Mucosa of descending colon (tissue), 3 donors: ENCODE results near the gene DDX19B. TPM values are rescaled to one million over a fixed set of nuclear protein-coding genes. Genes with fewer than 3 reads are reported as not detected.

Experiments
- ATAC-seq: fragments of 200-7000 bp; cut with Tn5 transposase; one replicate; pipeline ENCODE4 v1.9.1; 2020; ENCODE audit warnings: mild to moderate bottlenecking, moderate library complexity
- DNase-seq, 3 donors: peaks; one replicate each; pipeline ENCODE4 v3.0.0-alpha.2; 2020
- H3K36me3 ChIP-seq: fragments of 200-600 bp; one replicate; pipeline ENCODE4 v1.8.0; 2021; ENCODE audit warnings: low read depth, mild to moderate bottlenecking
- H3K4me1 ChIP-seq: fragments of 200-600 bp; one replicate; pipeline ENCODE4 v1.8.0; 2021; ENCODE audit warnings: low read depth, mild to moderate bottlenecking
- H3K4me3 ChIP-seq: fragments of 200-600 bp; one replicate; pipeline ENCODE4 v1.8.0; 2021; ENCODE audit warnings: mild to moderate bottlenecking
- H3K9me3 ChIP-seq: fragments of 200-600 bp; one replicate; pipeline ENCODE4 v1.8.0; 2021; ENCODE audit warnings: mild to moderate bottlenecking
- intact Hi-C, 2 donors: fragments of 100-400 bp; cut with DNase I in 1 of 2; cut with micrococcal nuclease in 1 of 2; formaldehyde crosslinking; loops; one replicate each; pipeline versions ENCODE4 v1.11.0 to v1.11.1; 2022; cut with DNase I, micrococcal nuclease
- total RNA-seq, 3 donors: library from RNA; stranded (reverse); fragmentation: NEBNext Ultra II Directional in 2 of 3; extraction: Animal tissue kit (Norgen Biotek cat#: 25700) in 2 of 3; gene quantifications; one replicate each; pipeline versions ENCODE4 v1.2.1 to v1.2.4, GENCODE V29; 2021 to 2023
- TF ChIP-seq, protein P1 (sequence below): fragments of 200-600 bp; IDR thresholded peaks from one replicate; pipeline ENCODE4 v1.8.0; 2022; ENCODE audit warnings: antibody characterized with exemption, mild to moderate bottlenecking
- donor health status: DM: no; HTN: no; CAD: no; lungs with moderate emphysema.
- donor health status: DM: no; HTN: no; CAD: no.
- donor health status: DM: no; HTN: yes; CAD: no.

DDX19B gene
- total RNA-seq, 3 donors from 2014 or later, result 22.5 to 34.7 (median 28.7) TPM

DNA sequence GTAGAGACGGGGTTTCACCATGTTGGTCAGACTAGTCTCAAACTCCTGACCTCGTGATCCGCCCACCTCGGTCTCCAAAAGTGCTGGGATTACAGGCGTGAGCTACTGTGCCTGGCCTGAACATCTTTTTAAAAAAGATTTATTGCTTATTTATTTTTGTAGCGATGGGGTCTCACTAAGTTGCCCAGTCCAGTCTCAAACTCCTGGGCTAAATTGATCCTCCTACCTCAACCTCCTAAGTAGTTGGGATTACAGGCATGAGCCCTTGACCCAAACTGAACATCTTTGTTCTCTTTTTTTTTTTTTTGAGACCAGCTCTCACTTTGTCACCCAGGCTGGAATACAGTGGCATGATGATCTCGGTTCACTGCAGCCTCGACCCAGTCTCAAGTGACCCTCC lies 75.2 kb downstream of the DDX19B start:
- H3K36me3 ChIP-seq, result peaks cover 3% of the 10 kb centered on the region
- TF ChIP-seq, protein P1, sequence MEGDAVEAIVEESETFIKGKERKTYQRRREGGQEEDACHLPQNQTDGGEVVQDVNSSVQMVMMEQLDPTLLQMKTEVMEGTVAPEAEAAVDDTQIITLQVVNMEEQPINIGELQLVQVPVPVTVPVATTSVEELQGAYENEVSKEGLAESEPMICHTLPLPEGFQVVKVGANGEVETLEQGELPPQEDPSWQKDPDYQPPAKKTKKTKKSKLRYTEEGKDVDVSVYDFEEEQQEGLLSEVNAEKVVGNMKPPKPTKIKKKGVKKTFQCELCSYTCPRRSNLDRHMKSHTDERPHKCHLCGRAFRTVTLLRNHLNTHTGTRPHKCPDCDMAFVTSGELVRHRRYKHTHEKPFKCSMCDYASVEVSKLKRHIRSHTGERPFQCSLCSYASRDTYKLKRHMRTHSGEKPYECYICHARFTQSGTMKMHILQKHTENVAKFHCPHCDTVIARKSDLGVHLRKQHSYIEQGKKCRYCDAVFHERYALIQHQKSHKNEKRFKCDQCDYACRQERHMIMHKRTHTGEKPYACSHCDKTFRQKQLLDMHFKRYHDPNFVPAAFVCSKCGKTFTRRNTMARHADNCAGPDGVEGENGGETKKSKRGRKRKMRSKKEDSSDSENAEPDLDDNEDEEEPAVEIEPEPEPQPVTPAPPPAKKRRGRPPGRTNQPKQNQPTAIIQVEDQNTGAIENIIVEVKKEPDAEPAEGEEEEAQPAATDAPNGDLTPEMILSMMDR, result no peak
- no peaks in the 10 kb centered on the region for H3K9me3 ChIP-seq
- no peak for DNase-seq
- no peaks in the 10 kb centered on the region for H3K4me1 ChIP-seq
- no peak overlapping the region for H3K4me3 ChIP-seq
- intact Hi-C loops, result no loop called here
- ATAC-seq, result no peak

DNA sequence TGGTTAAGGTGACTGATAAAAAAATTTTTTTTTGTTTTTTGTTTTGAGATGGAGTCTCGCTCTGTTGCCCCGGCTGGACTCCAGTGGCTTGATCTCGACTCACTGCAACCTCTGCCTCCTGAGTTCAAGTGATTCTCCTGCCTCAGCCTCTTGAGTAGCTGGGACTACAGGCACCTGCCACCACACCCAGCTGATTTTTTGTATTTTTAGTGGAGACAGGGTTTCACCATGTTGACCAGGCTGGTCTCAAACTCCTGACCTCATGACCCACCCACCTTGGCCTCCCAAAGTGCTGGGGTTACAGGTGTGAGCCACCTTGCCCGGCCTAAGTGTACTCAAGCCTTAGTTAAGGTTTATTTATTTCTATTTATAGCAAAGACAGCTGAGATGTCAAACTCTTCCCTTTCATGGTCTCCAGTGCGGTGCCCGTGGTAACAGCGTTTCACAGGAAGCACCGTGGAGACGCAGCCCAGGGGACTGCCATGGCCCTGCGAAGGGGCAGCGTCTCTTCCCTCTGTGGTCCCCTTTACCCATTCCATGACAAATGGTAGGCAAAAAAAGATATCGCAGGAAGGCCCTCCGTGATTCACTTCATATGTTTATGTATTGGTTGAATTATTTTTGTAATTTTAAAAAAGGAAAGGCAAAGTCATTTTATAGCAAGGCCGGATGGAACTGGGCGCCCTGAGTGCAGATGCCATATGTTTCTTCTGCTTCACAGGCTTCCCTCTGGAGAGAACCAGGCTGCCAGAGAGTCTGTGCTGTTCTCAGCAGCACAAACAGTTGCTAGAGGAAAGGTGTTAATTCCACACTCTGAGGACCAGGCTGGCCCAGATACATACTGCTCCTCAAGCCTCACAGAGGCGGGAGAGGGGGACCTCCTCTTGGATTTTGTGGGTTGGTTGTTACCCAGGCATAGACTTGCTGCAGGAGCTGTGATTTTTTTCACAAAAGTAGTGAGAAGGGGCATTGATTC lies 76.9 kb downstream of the DDX19B start:
- Histone ChIP-seq H3K4me3 (no peak overlapping the region), H3K36me3 (peaks cover under 1% of the 10 kb centered on the region), H3K9me3 (no peaks in the 10 kb centered on the region), H3K4me1 (peaks cover 9% of the 10 kb centered on the region)
- ATAC-seq (no peak), DNase-seq (no peak)
- TF ChIP-seq, protein P1, result no peak
- intact Hi-C loops, result no loop called here

DNA sequence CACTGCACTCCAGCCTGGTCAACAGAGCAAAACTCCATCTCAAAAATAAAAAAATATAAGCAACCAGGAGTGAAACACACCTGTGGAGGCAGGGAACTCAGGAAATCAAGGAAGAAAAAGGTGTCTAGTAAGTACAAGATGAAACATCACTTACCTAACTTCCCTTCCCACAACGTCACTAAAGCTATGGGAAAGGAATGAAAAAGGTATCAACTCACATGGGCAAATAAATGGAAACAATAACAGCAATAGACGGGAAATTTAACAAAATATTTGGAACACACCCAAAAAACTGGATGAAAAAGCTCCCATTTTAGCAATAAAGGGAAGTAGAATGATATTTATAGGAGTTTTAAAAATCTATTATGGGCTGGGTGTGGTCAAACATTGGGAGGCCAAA lies 78.8 kb downstream of the DDX19B start:
- intact Hi-C loops, result no loop called here
- Histone ChIP-seq H3K4me1 (peaks cover 15% of the 10 kb centered on the region), H3K9me3 (no peaks in the 10 kb centered on the region), H3K4me3 (no peak overlapping the region), H3K36me3 (no peaks in the 10 kb centered on the region)
- no peak for DNase-seq
- ATAC-seq, result no peak
- TF ChIP-seq, protein P1, result no peak

DNA sequence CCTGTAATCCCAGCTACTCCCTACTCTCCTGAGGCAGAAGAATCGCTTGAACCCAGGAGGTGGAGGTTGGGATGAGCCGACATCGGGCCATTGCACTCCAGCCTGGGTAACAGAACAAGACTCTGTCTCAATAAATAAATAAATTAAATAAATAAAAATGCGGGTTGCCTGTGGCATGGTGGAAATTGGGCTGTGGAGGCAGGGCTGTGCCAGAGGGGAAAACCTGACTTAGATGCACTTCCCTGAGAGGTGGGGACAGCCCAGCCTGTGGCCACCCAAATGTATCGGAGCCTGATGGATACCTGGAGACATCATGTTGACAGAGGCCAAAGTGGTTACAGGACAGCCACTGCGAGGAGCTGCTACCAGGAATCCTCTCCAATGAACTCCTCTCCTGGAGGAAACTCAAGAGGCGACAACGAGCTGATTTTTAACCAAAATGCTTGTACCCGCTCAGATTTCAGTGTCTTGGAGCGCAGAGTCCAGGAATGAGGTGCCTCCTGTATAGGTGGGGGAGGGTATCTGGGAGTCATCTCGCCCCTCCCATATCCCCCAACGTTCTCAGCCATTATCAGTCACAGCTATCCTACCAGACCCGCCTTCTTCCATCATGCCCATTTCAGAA lies 80.0 kb downstream of the DDX19B start:
- ATAC-seq (no peak), DNase-seq (no peak)
- Histone ChIP-seq H3K4me3 (no peak overlapping the region), H3K36me3 (no peaks in the 10 kb centered on the region), H3K9me3 (no peaks in the 10 kb centered on the region), H3K4me1 (peaks cover 15% of the 10 kb centered on the region)
- TF ChIP-seq, protein P1, result no peak
- intact Hi-C loops, result no loop called here

DNA sequence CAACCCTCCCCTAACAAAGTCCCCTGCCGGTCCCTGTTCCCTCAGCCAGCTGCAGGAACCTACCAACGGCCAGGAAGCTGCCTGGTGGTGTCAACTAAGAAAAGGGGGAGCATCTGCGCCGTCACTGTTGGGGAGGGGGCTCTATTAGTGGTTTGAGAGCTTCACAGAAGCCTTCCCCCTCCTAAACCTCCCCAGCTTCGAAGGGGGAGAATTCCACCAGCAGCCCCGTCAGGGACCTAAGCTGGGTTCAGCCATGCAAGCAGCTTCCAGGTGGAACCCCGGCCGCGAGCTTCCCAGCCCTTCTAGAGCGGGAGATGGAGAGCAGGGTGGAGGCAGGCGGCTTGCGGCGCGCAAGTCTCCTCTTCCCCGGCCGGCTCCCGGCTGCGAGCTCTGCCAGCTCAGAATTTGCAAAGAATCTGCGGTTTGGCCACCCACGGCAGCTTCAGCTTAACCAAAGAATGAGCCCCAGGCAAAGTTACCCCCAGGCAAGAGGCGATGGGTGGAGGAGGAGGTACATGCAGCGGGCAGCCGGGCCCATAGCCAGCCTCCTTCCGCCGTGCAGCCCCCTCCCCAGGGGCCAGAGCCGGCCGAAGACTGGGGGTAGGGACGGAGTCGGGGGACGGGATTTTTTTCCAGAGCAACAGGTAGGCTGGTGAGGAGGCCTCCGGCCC lies 81.4 kb downstream of the DDX19B start:
- ATAC-seq, result peak; percentile 37
- intact Hi-C loops, result no loop called here
- peak overlapping the region; percentile 57 for H3K4me3 ChIP-seq
- TF ChIP-seq, protein P1, result no peak
- peaks cover 15% of the 10 kb centered on the region for H3K4me1 ChIP-seq
- DNase-seq, result peak; percentile 50 to 73 (median 68)
- no peaks in the 10 kb centered on the region for H3K36me3 ChIP-seq
- no peaks in the 10 kb centered on the region for H3K9me3 ChIP-seq
